HG02943 (cell line): Measurements from ENCODE around the gene GAPVD1.
"Not testable (repeated sequence)": the region's sequence is repeated elsewhere in the genome, so short reads cannot be mapped to it uniquely, and the experiment has no call there.

ENCODE experiments used
- ATAC-seq: cut with Tn5 transposase; IDR thresholded peaks from one replicate; pipeline ENCODE4 v1.9.1; 2021; ENCODE audit warnings: mild to moderate bottlenecking, low read depth, moderate library complexity; ENCODE audit not compliant: unreplicated experiment

Gene GAPVD1

GRCh38 chr9:125399666-125400065, 138.0 kb downstream of the GAPVD1 start:
- no peak for ATAC-seq

- not testable (repeated sequence) for ATAC-seq
These were observed 138.6 kb downstream of the GAPVD1 start for GRCh38 chr9:125400232-125400631.

- no peak for ATAC-seq
These were observed 139.4 kb downstream of the GAPVD1 start for GRCh38 chr9:125400725-125401716.

GRCh38 chr9:125404733-125405132, 143.1 kb downstream of the GAPVD1 start:
- no peak for ATAC-seq

- ATAC-seq, result no peak
These were observed 144.5 kb downstream of the GAPVD1 start for GRCh38 chr9:125405938-125406809.

- ATAC-seq, result no peak
These were observed 145.1 kb downstream of the GAPVD1 start for GRCh38 chr9:125406810-125407087.

- no peak for ATAC-seq
These were observed 145.9 kb downstream of the GAPVD1 start for GRCh38 chr9:125407432-125407973.

- no peak for ATAC-seq
These were observed 146.6 kb downstream of the GAPVD1 start for GRCh38 chr9:125407974-125408900.

GRCh38 chr9:125409217-125409636, 147.6 kb downstream of the GAPVD1 start:
- ATAC-seq, result no peak

- ATAC-seq, result no peak
These were observed 148.3 kb downstream of the GAPVD1 start for GRCh38 chr9:125409637-125410521.

- no peak for ATAC-seq
These were observed 148.9 kb downstream of the GAPVD1 start for GRCh38 chr9:125410522-125410894.

GRCh38 chr9:125411171-125411756, 149.6 kb downstream of the GAPVD1 start:
- ATAC-seq, result no peak

GRCh38 chr9:125412166-125412565, 150.5 kb downstream of the GAPVD1 start:
- ATAC-seq, result no peak

GRCh38 chr9:125413579-125413978, 152.0 kb downstream of the GAPVD1 start:
- no peak for ATAC-seq

- no peak for ATAC-seq
These were observed 154.2 kb downstream of the GAPVD1 start for GRCh38 chr9:125415583-125416460.

- no peak for ATAC-seq
These were observed 154.9 kb downstream of the GAPVD1 start for GRCh38 chr9:125416517-125416916.
